GM12878 (cell line): Measurements from ENCODE around the gene HAO1. TPM values are rescaled to one million over a fixed set of nuclear protein-coding genes. Genes with fewer than 3 reads are reported as not detected.
"Not testable (repeated sequence)": the region's sequence is repeated elsewhere in the genome, so short reads cannot be mapped to it uniquely, and the experiment has no call there.

Experiments
- ATAC-seq: fragments of 200-7000 bp; cut with Tn5 transposase; 3 replicates; pipeline ENCODE4 v1.9.1; 2020; ENCODE audit warnings: mild to moderate bottlenecking, moderate library complexity
- BruUV-seq: library from RNA; stranded (reverse); fragments of 400-500 nt; replicated peaks from 2 replicates; lab custom pipeline; 2021; lab: Mats Ljungman, UMichigan
- CTCF ChIA-PET: fragments of 300-600 bp; sonication (Branson Sonifier 250); formaldehyde crosslinking; extraction: SDS; loops from one replicate; lab custom pipeline; 2021; ENCODE audit warnings: inconsistent platforms; lab: Yijun Ruan, JAX
- POLR2A ChIA-PET: fragments of 350-600 bp; formaldehyde crosslinking; extraction: SDS; loops from one replicate; lab custom pipeline; 2021; ENCODE audit warnings: inconsistent platforms; lab: Charles Lee
- RAD21 ChIA-PET: fragments of 300-600 bp; sonication (Branson Sonifier 250); formaldehyde crosslinking; loops from one replicate; lab custom pipeline; 2023; ENCODE audit warnings: antibody characterized with exemption; ENCODE audit not compliant: unreplicated experiment; lab: Charles Lee
- SMC1A ChIA-PET: fragments of 300-600 bp; sonication (Branson Sonifier 250); formaldehyde crosslinking; loops from one replicate; lab custom pipeline; 2023; ENCODE audit not compliant: unreplicated experiment, uncharacterized antibody; lab: Charles Lee
- DNase-seq: peaks from one replicate; pipeline ENCODE4 v3.0.0-alpha.2; 2011; ENCODE audit warnings: low read depth, low spot score
- FAIRE-seq: peaks from 3 replicates; lab custom pipeline; 2011; peaks lifted over from hg19 to GRCh38; lab: Jason Lieb, UNC
- H2AFZ ChIP-seq: 2 replicates; pipeline ENCODE4 v1.6.0; 2011; ENCODE audit warnings: low read depth, low read length, control low read depth; ENCODE audit not compliant: control insufficient read depth
- H3K27ac ChIP-seq: 2 replicates; pipeline ENCODE4 v1.5.1; 2011; ENCODE audit warnings: control low read depth; ENCODE audit not compliant: control insufficient read depth, insufficient read depth
- H3K27me3 ChIP-seq, 2 experiments: replicated peaks in 1 of 2; 2 replicates each; pipeline versions ENCODE4 v1.6.0 to v1.6.1; 2011; ENCODE audit warnings: low read length in 1 of 2; ENCODE audit not compliant: control insufficient read depth in 2 of 2, insufficient read depth in 2 of 2
- H3K36me3 ChIP-seq, 2 experiments: 2 replicates each; pipeline ENCODE4 v1.5.1; 2011; ENCODE audit warnings: low read length in 1 of 2; ENCODE audit not compliant: control insufficient read depth in 2 of 2, insufficient read depth in 2 of 2
- H3K4me1 ChIP-seq: 2 replicates; pipeline ENCODE4 v1.6.1; 2011; ENCODE audit warnings: mild to moderate bottlenecking, low read length, moderate library complexity, mixed read lengths; ENCODE audit not compliant: control insufficient read depth, insufficient read depth
- H3K4me2 ChIP-seq: 2 replicates; pipeline ENCODE4 v1.6.0; 2011; ENCODE audit warnings: control low read depth; ENCODE audit not compliant: control insufficient read depth, insufficient read depth
- H3K4me3 ChIP-seq: fragments of 200-600 bp; sonication (generic); 2 replicates; pipeline ENCODE4 v1.5.1; 2016
- H3K79me2 ChIP-seq: 2 replicates; pipeline ENCODE4 v1.6.0; 2011; ENCODE audit warnings: low read length; ENCODE audit not compliant: control insufficient read depth, insufficient read depth
- H3K9ac ChIP-seq: 2 replicates; pipeline ENCODE4 v1.8.0; 2011; ENCODE audit warnings: low read length, control low read depth, mixed read lengths; ENCODE audit not compliant: control insufficient read depth, insufficient read depth
- H3K9me3 ChIP-seq: replicated peaks from 3 replicates; pipeline ENCODE4 v1.5.1; 2011; ENCODE audit warnings: mild to moderate bottlenecking, low read length; ENCODE audit not compliant: control insufficient read depth, insufficient read depth
- H4K20me1 ChIP-seq: 2 replicates; pipeline ENCODE4 v1.6.0; 2011; ENCODE audit not compliant: control insufficient read depth, insufficient read depth
- ATF7 ChIP-seq: fragments of 450-650 bp; IDR thresholded peaks from 2 replicates; pipeline ENCODE4 v1.6.1; 2016; ENCODE audit warnings: low read depth, mild to moderate bottlenecking
- CBFB ChIP-seq: IDR thresholded peaks from 2 replicates; pipeline ENCODE4 v1.6.1; 2016; ENCODE audit warnings: antibody characterized with exemption, low read depth
- CBX5 ChIP-seq: sonication (generic); IDR thresholded peaks from 2 replicates; pipeline ENCODE4 v1.6.1; 2016; ENCODE audit warnings: low read depth, moderate library complexity, mild to moderate bottlenecking, inconsistent platforms
- CHD4 ChIP-seq: fragments of 200-600 bp; sonication (generic); IDR thresholded peaks from 2 replicates; pipeline ENCODE4 v1.6.1; 2016; ENCODE audit warnings: mild to moderate bottlenecking
- LARP7 ChIP-seq: fragments of 450-650 bp; IDR thresholded peaks from 2 replicates; pipeline ENCODE4 v1.6.1; 2017; ENCODE audit warnings: mild to moderate bottlenecking
- RCOR1 ChIP-seq: conservative IDR thresholded peaks from 2 replicates; pipeline ENCODE4 v1.6.1; 2012; ENCODE audit warnings: low read depth, low read length, improper control_type of control experiment
- TARDBP ChIP-seq: IDR thresholded peaks from 2 replicates; pipeline ENCODE4 v1.6.1; 2016; ENCODE audit warnings: borderline replicate concordance
- WRNIP1 ChIP-seq: IDR thresholded peaks from 2 replicates; pipeline ENCODE4 v1.6.1; 2011; ENCODE audit warnings: low read depth, low read length, improper control_type of control experiment, borderline replicate concordance
- YY1 ChIP-seq: IDR thresholded peaks from 2 replicates; pipeline ENCODE4 v1.6.1; 2011; ENCODE audit warnings: low read depth, mild to moderate bottlenecking, low read length
- WGBS: methylation state at CpG from one replicate; pipeline ENCODE4 v1.1.6; 2016; ENCODE audit warnings: low lambda C conversion rate; ENCODE audit not compliant: insufficient replicate concordance, insufficient coverage; ENCODE audit errors: missing lambda C conversion rate; 5-methylcytosine and 5-hydroxymethylcytosine counted together
- in situ Hi-C: fragments of 300-500 bp; cut with MboI; formaldehyde crosslinking; loops from 9 replicates; pipeline ENCODE4 v1.14.3; 2018; ENCODE audit warnings: mixed read lengths
- intact Hi-C: fragments of 100-400 bp; cut with micrococcal nuclease; formaldehyde crosslinking; loops from one replicate; pipeline ENCODE4 v1.14.2; 2022; ENCODE audit not compliant: unreplicated experiment
- polyA plus RNA-seq, 11 experiments: library from polyadenylated mRNA; depleted of rRNA in 4 of 11; unstranded in 6 of 11; stranded (reverse) in 5 of 11; fragments of >200 nt; fragmentation: Nextera tagmentation in 4 of 11; fragmentation: Illumina TruSeq in 1 of 11; extraction: Ambion mirVana in 4 of 11; extraction: Trizol in 1 of 11; gene quantifications; 1 replicate in 1 of 11; 2 replicates in 10 of 11; pipeline versions ENCODE4 v1.2.1 to v1.2.3, GENCODE V29; 2011 to 2016; ENCODE audit warnings: inconsistent platforms in 2 of 11, missing spikeins in 2 of 11, low read depth in 1 of 11
- total RNA-seq, 4 experiments: library from RNA; depleted of rRNA in 3 of 4; stranded (reverse); fragments of >200 nt in 3 of 4; fragmentation: Illumina TruSeq in 1 of 4; extraction: Trizol in 1 of 4; gene quantifications; 2 replicates each; pipeline versions ENCODE4 v1.2.1 to v1.2.3, GENCODE V29; 2013 to 2021
- TF ChIP-seq, protein P1 (sequence below): fragments of 450-650 bp; IDR thresholded peaks from 2 replicates; pipeline ENCODE4 v1.6.1; 2017; ENCODE audit warnings: mild to moderate bottlenecking, moderate library complexity
- TF ChIP-seq, protein P2 (sequence below): fragments of 450-650 bp; IDR thresholded peaks from 2 replicates; pipeline ENCODE4 v1.6.1; 2018; ENCODE audit warnings: borderline replicate concordance, mild to moderate bottlenecking; ENCODE audit not compliant: partially characterized antibody
- TF ChIP-seq, protein P3 (sequence below): IDR thresholded peaks from 2 replicates; pipeline ENCODE4 v1.6.1; 2011; ENCODE audit warnings: low read depth, mild to moderate bottlenecking, low read length, moderate library complexity, borderline replicate concordance; ENCODE audit errors: extremely low read depth

Gene HAO1
- total and polyA plus RNA-seq, 10 of the 15 experiments (the other 5 are each of a cell fraction or from before 2014, with no cell fraction given) = 0.03 to 0.29 (median 0.05) TPM; not detected in 7

DNA sequence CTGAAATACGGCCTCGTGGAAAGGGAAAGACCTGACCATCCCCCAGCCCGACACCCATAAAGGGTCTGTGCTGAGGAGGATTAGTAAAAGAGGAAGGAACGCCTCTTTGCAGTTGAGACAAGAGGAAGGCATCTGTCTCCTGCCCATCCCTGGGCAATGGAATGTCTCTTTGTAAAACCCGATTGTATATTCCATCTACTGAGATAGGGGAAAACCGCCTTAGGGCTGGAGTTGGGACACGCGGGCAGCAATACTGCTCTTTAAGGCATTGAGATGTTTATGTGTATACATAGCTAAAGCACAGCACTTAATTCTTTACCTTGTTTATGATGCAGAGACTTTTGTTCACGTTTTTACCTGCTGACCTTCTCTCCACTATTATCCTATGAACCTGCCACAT is 16.3 kb upstream of the HAO1 start:
- CTCF ChIA-PET = interaction anchor here (1.4 kb wide), 1 partner anchor 20 kb away, joined by 4 read pairs; no protein-coding TSS in a partner anchor
- H3K9ac ChIP-seq, H3K79me2 ChIP-seq, H4K20me1 ChIP-seq, DNase-seq, BruUV-seq, H3K9me3 ChIP-seq, FAIRE-seq, H3K4me1 ChIP-seq, H3K36me3 ChIP-seq, H3K4me3 ChIP-seq, intact Hi-C loops, RAD21 ChIA-PET, in situ Hi-C loops, H3K27me3 ChIP-seq, ATAC-seq, H3K27ac ChIP-seq, H2AFZ ChIP-seq, POLR2A ChIA-PET, H3K4me2 ChIP-seq, SMC1A ChIA-PET: not testable (repeated sequence)
- 26% methylated on average over 9 of the region's 9 CpGs for WGBS

DNA sequence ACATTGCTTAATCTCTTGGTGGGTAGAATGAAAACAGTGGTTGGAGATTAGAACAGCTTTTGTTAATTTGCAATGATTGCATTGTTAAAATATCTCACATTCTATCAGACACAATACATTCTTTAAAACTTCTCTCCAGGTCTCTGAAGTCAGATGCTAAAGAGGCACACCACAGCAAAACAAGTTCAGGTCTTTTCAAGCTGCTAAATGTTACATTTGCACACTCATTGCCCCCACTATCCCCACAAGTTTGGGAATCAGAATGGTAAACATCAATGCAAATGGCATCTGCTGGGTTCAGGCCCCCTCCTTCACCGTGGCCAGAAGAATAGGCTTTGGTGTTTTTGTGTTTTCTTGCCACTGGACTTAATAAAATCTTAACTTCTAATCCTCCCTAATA is 10.1 kb upstream of the HAO1 start:
- Histone ChIP-seq H3K36me3 (no peaks in the 10 kb centered on the region), H3K79me2 (no peaks in the 10 kb centered on the region), H3K9ac (no peak overlapping the region), H2AFZ (no peak overlapping the region), H3K4me3 (no peak overlapping the region), H3K9me3 (no peaks in the 10 kb centered on the region), H3K4me1 (no peaks in the 10 kb centered on the region), H3K27me3 (no peaks in the 10 kb centered on the region), H4K20me1 (no peaks in the 10 kb centered on the region), H3K4me2 (no peak overlapping the region), H3K27ac (no peak overlapping the region)
- no TSS peak for BruUV-seq
- in situ Hi-C loops = no loop called here
- WGBS = 0% methylated on average over 1 of the region's 1 CpG
- FAIRE-seq (no peak), DNase-seq (no peak), ATAC-seq (no peak)
- RAD21 ChIA-PET = no interaction called here
- POLR2A ChIA-PET = no interaction called here
- CTCF ChIA-PET = interaction anchor here (1.8 kb wide), 1 partner anchor 14 kb away, joined by 7 read pairs; no protein-coding TSS in a partner anchor
- SMC1A ChIA-PET = no interaction called here
- intact Hi-C loops = no loop called here
- TF ChIP-seq, protein P1, sequence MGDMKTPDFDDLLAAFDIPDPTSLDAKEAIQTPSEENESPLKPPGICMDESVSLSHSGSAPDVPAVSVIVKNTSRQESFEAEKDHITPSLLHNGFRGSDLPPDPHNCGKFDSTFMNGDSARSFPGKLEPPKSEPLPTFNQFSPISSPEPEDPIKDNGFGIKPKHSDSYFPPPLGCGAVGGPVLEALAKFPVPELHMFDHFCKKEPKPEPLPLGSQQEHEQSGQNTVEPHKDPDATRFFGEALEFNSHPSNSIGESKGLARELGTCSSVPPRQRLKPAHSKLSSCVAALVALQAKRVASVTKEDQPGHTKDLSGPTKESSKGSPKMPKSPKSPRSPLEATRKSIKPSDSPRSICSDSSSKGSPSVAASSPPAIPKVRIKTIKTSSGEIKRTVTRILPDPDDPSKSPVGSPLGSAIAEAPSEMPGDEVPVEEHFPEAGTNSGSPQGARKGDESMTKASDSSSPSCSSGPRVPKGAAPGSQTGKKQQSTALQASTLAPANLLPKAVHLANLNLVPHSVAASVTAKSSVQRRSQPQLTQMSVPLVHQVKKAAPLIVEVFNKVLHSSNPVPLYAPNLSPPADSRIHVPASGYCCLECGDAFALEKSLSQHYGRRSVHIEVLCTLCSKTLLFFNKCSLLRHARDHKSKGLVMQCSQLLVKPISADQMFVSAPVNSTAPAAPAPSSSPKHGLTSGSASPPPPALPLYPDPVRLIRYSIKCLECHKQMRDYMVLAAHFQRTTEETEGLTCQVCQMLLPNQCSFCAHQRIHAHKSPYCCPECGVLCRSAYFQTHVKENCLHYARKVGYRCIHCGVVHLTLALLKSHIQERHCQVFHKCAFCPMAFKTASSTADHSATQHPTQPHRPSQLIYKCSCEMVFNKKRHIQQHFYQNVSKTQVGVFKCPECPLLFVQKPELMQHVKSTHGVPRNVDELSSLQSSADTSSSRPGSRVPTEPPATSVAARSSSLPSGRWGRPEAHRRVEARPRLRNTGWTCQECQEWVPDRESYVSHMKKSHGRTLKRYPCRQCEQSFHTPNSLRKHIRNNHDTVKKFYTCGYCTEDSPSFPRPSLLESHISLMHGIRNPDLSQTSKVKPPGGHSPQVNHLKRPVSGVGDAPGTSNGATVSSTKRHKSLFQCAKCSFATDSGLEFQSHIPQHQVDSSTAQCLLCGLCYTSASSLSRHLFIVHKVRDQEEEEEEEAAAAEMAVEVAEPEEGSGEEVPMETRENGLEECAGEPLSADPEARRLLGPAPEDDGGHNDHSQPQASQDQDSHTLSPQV = no peak
- TF ChIP-seq CBX5 = no peak
- TF ChIP-seq CBFB = no peak
- no peak for TF ChIP-seq LARP7
- no peak for TF ChIP-seq TARDBP
- TF ChIP-seq YY1 = no peak
- no peak for TF ChIP-seq RCOR1
- no peak for TF ChIP-seq ATF7
- TF ChIP-seq, protein P2, sequence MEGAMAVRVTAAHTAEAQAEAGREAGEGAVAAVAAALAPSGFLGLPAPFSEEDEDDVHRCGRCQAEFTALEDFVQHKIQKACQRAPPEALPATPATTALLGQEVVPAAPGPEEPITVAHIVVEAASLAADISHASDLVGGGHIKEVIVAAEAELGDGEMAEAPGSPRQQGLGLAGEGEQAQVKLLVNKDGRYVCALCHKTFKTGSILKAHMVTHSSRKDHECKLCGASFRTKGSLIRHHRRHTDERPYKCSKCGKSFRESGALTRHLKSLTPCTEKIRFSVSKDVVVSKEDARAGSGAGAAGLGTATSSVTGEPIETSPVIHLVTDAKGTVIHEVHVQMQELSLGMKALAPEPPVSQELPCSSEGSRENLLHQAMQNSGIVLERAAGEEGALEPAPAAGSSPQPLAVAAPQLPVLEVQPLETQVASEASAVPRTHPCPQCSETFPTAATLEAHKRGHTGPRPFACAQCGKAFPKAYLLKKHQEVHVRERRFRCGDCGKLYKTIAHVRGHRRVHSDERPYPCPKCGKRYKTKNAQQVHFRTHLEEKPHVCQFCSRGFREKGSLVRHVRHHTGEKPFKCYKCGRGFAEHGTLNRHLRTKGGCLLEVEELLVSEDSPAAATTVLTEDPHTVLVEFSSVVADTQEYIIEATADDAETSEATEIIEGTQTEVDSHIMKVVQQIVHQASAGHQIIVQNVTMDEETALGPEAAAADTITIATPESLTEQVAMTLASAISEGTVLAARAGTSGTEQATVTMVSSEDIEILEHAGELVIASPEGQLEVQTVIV = no peak
- no peak for TF ChIP-seq CHD4
- TF ChIP-seq WRNIP1 = no peak
- TF ChIP-seq, protein P3, sequence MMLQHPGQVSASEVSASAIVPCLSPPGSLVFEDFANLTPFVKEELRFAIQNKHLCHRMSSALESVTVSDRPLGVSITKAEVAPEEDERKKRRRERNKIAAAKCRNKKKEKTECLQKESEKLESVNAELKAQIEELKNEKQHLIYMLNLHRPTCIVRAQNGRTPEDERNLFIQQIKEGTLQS = no peak
